ENCODE measurements around the gene GHR.

The GHR gene

DNA sequence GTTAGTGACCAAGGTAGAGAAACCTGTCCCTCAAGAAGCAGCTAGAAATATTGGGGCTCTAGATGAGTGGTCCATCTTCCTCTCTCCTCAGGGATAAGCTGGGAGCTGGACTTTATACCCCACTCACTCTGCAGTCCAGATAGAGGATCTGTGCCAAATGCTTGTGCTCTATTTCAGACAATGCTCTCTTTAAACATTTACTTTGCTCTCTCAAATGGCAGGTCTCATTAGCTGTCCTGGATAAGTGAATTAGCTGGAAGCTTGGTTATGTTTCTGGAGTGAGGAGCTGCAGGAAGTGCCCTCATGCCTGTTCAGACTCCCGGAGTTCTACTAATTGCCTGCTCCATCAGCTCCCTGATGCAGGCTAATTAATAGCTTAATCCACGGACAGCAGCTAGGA is 182.3 kb downstream of the GHR start:
- H3K27me3 ChIP-seq (ENCODE audit: insufficient read depth, poor library complexity, severe bottlenecking) = no peaks in the 10 kb centered on the region
- TF ChIP-seq SPI1 (IDR thresholded peaks at IDR 0.05; ENCODE audit: borderline replicate concordance, low read depth) (no peak), GABPA (IDR thresholded peaks at IDR 0.05; ENCODE audit: low read depth) (no peak)
- TF ChIP-seq, protein P1, sequence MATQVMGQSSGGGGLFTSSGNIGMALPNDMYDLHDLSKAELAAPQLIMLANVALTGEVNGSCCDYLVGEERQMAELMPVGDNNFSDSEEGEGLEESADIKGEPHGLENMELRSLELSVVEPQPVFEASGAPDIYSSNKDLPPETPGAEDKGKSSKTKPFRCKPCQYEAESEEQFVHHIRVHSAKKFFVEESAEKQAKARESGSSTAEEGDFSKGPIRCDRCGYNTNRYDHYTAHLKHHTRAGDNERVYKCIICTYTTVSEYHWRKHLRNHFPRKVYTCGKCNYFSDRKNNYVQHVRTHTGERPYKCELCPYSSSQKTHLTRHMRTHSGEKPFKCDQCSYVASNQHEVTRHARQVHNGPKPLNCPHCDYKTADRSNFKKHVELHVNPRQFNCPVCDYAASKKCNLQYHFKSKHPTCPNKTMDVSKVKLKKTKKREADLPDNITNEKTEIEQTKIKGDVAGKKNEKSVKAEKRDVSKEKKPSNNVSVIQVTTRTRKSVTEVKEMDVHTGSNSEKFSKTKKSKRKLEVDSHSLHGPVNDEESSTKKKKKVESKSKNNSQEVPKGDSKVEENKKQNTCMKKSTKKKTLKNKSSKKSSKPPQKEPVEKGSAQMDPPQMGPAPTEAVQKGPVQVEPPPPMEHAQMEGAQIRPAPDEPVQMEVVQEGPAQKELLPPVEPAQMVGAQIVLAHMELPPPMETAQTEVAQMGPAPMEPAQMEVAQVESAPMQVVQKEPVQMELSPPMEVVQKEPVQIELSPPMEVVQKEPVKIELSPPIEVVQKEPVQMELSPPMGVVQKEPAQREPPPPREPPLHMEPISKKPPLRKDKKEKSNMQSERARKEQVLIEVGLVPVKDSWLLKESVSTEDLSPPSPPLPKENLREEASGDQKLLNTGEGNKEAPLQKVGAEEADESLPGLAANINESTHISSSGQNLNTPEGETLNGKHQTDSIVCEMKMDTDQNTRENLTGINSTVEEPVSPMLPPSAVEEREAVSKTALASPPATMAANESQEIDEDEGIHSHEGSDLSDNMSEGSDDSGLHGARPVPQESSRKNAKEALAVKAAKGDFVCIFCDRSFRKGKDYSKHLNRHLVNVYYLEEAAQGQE (IDR thresholded peaks at IDR 0.05; ENCODE audit: insufficient replicate concordance, low read depth) = no peak
- TF ChIP-seq, protein P2, sequence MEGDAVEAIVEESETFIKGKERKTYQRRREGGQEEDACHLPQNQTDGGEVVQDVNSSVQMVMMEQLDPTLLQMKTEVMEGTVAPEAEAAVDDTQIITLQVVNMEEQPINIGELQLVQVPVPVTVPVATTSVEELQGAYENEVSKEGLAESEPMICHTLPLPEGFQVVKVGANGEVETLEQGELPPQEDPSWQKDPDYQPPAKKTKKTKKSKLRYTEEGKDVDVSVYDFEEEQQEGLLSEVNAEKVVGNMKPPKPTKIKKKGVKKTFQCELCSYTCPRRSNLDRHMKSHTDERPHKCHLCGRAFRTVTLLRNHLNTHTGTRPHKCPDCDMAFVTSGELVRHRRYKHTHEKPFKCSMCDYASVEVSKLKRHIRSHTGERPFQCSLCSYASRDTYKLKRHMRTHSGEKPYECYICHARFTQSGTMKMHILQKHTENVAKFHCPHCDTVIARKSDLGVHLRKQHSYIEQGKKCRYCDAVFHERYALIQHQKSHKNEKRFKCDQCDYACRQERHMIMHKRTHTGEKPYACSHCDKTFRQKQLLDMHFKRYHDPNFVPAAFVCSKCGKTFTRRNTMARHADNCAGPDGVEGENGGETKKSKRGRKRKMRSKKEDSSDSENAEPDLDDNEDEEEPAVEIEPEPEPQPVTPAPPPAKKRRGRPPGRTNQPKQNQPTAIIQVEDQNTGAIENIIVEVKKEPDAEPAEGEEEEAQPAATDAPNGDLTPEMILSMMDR (IDR thresholded peaks at IDR 0.05; ENCODE audit: insufficient read depth, low read length) = no peak
- no peak overlapping the region for H3K27ac ChIP-seq (replicated peaks)
- no peak for DNase-seq (ENCODE audit: low read depth in 1 of 2, low spot score in 1 of 2)
- H3K4me3 ChIP-seq (replicated peaks; ENCODE audit: insufficient read depth, low read length) = no peak overlapping the region

DNA sequence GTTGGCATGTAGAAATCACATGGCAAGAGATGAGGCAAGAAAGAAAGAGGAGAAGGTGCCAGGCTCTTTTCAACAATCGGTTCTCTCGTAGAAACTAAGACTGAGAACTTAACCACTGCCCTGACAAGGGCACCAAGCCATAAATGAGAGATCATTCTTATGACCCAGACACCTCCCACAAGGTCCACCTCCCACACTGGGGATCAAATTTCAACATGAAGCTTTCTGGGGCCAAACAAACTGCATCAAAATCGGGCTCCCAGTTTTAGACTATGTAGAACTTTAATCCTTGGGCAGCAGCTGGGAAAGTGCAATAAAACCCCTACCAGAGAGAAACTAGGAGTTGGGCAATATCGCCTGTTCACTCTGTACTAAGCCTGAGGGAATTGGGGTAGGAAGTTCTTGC is 183.2 kb downstream of the GHR start:
- Histone ChIP-seq H3K4me3 (replicated peaks; ENCODE audit: insufficient read depth, low read length) (no peak overlapping the region), H3K27ac (replicated peaks) (no peak overlapping the region), H3K27me3 (ENCODE audit: insufficient read depth, poor library complexity, severe bottlenecking) (no peaks in the 10 kb centered on the region)
- TF ChIP-seq SPI1 (IDR thresholded peaks at IDR 0.05; ENCODE audit: borderline replicate concordance, low read depth) = no peak
- TF ChIP-seq, protein P2 (IDR thresholded peaks at IDR 0.05; ENCODE audit: insufficient read depth, low read length) = no peak
- TF ChIP-seq GABPA (IDR thresholded peaks at IDR 0.05; ENCODE audit: low read depth) = no peak
- no peak for DNase-seq (ENCODE audit: low read depth in 1 of 2, low spot score in 1 of 2)

DNA sequence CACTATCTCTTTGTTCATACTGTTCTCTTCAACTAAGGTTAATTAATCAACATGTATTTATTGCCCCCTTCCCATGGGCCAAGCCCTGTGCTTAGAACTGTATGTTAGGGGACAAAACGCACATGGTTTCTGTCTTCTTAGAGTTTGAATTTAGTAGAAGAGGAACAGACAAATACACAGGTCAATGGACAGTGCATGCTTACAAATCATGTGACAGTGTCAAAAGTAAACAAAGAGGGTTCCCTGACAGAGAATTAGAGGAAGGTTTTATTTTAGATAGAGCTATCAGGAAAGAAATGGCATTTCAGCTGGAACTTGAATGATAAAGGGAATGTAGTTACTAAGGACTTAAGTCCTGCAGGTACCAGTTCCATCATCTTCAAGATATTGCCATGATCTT is 188.2 kb downstream of the GHR start:
- no peak for DNase-seq (ENCODE audit: low read depth in 1 of 2, low spot score in 1 of 2)
- H3K27me3 ChIP-seq (ENCODE audit: insufficient read depth, poor library complexity, severe bottlenecking) = no peaks in the 10 kb centered on the region
- no peak overlapping the region for H3K4me3 ChIP-seq (replicated peaks; ENCODE audit: insufficient read depth, low read length)
- no peak overlapping the region for H3K27ac ChIP-seq (replicated peaks)
- no peak for TF ChIP-seq SPI1 (IDR thresholded peaks at IDR 0.05; ENCODE audit: borderline replicate concordance, low read depth)
- no peak for TF ChIP-seq GABPA (IDR thresholded peaks at IDR 0.05; ENCODE audit: low read depth)

DNA sequence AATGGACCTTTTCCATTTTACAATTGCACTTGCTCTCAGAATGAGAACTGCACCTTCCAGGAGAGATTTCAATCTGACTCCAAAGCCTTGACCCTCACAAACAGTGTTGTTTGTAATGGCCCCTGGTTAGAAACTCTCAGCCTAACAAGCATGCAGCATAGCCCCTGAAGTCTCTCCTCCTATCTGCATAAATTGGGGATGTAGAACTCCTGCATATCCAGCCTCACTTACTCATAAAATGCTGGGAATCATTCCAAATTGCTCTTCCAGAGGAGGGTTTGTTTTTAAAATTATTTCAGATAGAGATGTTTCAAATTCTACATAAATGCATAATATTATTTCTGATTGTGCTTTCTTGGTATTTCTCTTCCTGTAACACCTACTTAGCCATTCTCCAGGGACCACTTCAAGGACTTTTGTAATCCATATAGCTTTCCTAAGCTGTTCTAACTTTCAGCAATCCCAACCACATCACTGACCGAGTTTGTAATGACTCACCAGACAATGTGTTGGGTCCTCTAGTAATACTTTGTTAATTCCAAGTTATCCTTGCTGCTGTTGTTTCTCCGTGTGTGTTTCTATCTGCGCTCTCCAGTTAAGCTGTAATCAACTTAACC is 189.6 kb downstream of the GHR start:
- no peaks in the 10 kb centered on the region for H3K27me3 ChIP-seq (ENCODE audit: insufficient read depth, poor library complexity, severe bottlenecking)
- TF ChIP-seq SPI1 (IDR thresholded peaks at IDR 0.05; ENCODE audit: borderline replicate concordance, low read depth) (no peak), POLR2AphosphoS5 (IDR thresholded peaks at IDR 0.05; ENCODE audit: low read depth) (no peak), GABPA (IDR thresholded peaks at IDR 0.05; ENCODE audit: low read depth) (no peak)
- TF ChIP-seq, protein P2 (IDR thresholded peaks at IDR 0.05; ENCODE audit: insufficient read depth, low read length) = no peak
- TF ChIP-seq, protein P1 (IDR thresholded peaks at IDR 0.05; ENCODE audit: insufficient replicate concordance, low read depth) = no peak
- no peak overlapping the region for H3K27ac ChIP-seq (replicated peaks)
- no peak for DNase-seq (ENCODE audit: low read depth in 1 of 2, low spot score in 1 of 2)
- no peak overlapping the region for H3K4me3 ChIP-seq (replicated peaks; ENCODE audit: insufficient read depth, low read length)

Data from HL-60 (cell line).